Measurements from ENCODE around the gene EFHC1. TPM values are rescaled to one million over a fixed set of nuclear protein-coding genes. Genes with fewer than 3 reads are reported as not detected.
A peak's percentile ranks its signal among the peaks of the same experiment; 100 is the strongest.

The EFHC1 gene
- total RNA-seq, 1 experiment from 2014 or later, result 13.2 TPM

DNA sequence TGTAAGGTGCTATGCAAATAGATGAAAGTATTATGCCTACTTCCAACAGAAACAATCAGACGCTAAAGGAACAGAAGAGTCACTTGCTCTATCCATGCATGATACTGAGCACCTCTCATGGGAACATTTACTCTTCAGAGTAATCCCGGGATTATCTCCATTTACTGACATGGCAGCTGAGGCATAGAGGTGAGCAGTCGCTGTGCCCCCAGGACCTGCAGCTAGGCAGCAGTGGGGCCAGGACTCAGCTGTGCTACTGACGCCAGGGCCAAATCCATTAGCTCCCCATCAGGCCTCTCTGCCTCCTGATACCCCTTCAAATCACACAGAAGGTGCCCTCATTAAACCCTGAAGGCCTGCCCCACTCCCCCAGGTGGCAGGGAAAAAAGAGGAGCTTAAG is 104.8 kb downstream of the EFHC1 start:
- Mint-ChIP-seq H3K9me3 (no peaks in the 10 kb centered on the region), H3K36me3 (ENCODE audit: insufficient read depth in 1 of 3, low read depth in 3 of 3) (peaks cover 0 to 2% (median 0%) of the 10 kb centered on the region in 3 experiments; a peak in 1 of 7 replicates), H3K27ac (peak overlapping the region in 2 of 3 experiments; percentile 53 to 72; a peak in 2 of 7 replicates), H3K4me3 (no peak overlapping the region), H3K4me1 (peaks cover 7 to 21% of the 10 kb centered on the region in 2 experiments), H3K27me3 (ENCODE audit: low read depth) (no peaks in the 10 kb centered on the region)
- no peak overlapping the region for H2AK5ac ChIP-seq (ENCODE audit: insufficient read length, low read length)
- H3K56ac ChIP-seq (ENCODE audit: insufficient read length, low read depth, low read length), result no peak overlapping the region
- no peaks in the 10 kb centered on the region for H3K79me2 ChIP-seq (ENCODE audit: insufficient read depth, low read length)
- H3K4me2 ChIP-seq (ENCODE audit: insufficient read depth, insufficient read length, low read length), result no peak overlapping the region
- H3K9me3 ChIP-seq (ENCODE audit: control insufficient read depth, low read depth, low read length), result no peaks in the 10 kb centered on the region
- no peak overlapping the region for H3K23ac ChIP-seq (ENCODE audit: insufficient read length, low read depth, low read length)
- H3K9ac ChIP-seq (ENCODE audit: extremely low read depth, insufficient read length, low read length), result no peak overlapping the region
- H2BK20ac ChIP-seq (ENCODE audit: low read depth, low read length, poor library complexity, severe bottlenecking), result no peak overlapping the region
- H3K27ac ChIP-seq (ENCODE audit: insufficient read length, low read depth, low read length), result no peak overlapping the region
- H4K5ac ChIP-seq (ENCODE audit: insufficient read length, low read depth, low read length), result no peak overlapping the region
- no peaks in the 10 kb centered on the region for H3K79me1 ChIP-seq (ENCODE audit: insufficient read depth, low read depth, low read length, poor library complexity, severe bottlenecking)
- H3K27me3 ChIP-seq (ENCODE audit: insufficient read depth, low read length), result no peaks in the 10 kb centered on the region
- TF ChIP-seq, protein P1, sequence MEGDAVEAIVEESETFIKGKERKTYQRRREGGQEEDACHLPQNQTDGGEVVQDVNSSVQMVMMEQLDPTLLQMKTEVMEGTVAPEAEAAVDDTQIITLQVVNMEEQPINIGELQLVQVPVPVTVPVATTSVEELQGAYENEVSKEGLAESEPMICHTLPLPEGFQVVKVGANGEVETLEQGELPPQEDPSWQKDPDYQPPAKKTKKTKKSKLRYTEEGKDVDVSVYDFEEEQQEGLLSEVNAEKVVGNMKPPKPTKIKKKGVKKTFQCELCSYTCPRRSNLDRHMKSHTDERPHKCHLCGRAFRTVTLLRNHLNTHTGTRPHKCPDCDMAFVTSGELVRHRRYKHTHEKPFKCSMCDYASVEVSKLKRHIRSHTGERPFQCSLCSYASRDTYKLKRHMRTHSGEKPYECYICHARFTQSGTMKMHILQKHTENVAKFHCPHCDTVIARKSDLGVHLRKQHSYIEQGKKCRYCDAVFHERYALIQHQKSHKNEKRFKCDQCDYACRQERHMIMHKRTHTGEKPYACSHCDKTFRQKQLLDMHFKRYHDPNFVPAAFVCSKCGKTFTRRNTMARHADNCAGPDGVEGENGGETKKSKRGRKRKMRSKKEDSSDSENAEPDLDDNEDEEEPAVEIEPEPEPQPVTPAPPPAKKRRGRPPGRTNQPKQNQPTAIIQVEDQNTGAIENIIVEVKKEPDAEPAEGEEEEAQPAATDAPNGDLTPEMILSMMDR (conservative IDR thresholded peaks at IDR 0.05), result no peak
- no peaks in the 10 kb centered on the region for H4K20me1 ChIP-seq (ENCODE audit: control insufficient read depth, insufficient read depth, insufficient read length)
- no peak overlapping the region for H3K18ac ChIP-seq (ENCODE audit: insufficient read length, low read depth, low read length)
- no peak overlapping the region for H2BK15ac ChIP-seq (ENCODE audit: low read depth, low read length)
- H2AFZ ChIP-seq (ENCODE audit: low read length), result no peak overlapping the region
- H3K14ac ChIP-seq (ENCODE audit: insufficient read depth, low read length), result no peak overlapping the region
- H2BK5ac ChIP-seq (ENCODE audit: insufficient read length, low read length), result no peak overlapping the region
- H4K8ac ChIP-seq (replicated peaks; ENCODE audit: insufficient read length, low read depth, low read length), result no peak overlapping the region
- no peak overlapping the region for H2BK12ac ChIP-seq (ENCODE audit: insufficient read length, low read depth, low read length)
- no peak overlapping the region for H3T11ph ChIP-seq (ENCODE audit: low read length)
- H2BK120ac ChIP-seq (ENCODE audit: low read depth, low read length, poor library complexity, severe bottlenecking), result no peak overlapping the region
- WGBS (ENCODE audit: extremely low coverage, insufficient read length, low lambda C conversion rate), result no CpG with 5 or more reads among the region's 4 CpGs
- H3K4me1 ChIP-seq (ENCODE audit: insufficient read depth, low read length), result no peaks in the 10 kb centered on the region; the same call in 1 of the 2 replicates
- no peak overlapping the region for H4K91ac ChIP-seq (ENCODE audit: insufficient read length, low read depth, low read length)
- no peak for DNase-seq
- H3K4ac ChIP-seq (ENCODE audit: low read depth, low read length), result no peak overlapping the region
- H3K23me2 ChIP-seq (ENCODE audit: insufficient read length, low read depth, low read length, poor library complexity, severe bottlenecking), result no peaks in the 10 kb centered on the region

Data from H9 (cell line).